ENCODE results near the gene NPTX1. TPM values are rescaled to one million over a fixed set of nuclear protein-coding genes. Genes with fewer than 3 reads are reported as not detected.

The NPTX1 gene
- total RNA-seq, 2 experiments from 2014 or later, result 0.22 TPM; not detected in 1

DNA sequence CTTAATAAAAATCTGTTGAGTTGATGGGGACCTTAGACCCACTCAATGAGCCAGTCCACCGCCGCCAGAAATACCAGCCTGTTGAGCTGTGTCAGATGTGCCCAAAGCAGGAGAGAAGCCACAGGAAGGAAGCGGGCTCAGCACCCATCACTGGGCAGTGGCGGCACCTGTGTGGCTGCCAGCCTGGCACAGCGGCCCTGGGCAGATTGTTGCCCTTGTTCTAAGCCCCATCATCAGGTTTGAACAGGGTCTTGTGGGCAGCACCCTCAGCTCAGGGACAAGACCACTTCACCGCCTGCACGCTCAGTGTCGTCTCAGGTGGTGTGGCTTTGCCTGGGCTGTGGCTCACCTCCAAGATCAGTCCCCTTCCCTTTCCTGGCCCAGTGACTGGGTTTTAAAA lies 52.1 kb downstream of the NPTX1 start:
- Histone ChIP-seq H3K79me2 (ENCODE audit: insufficient read depth, low read depth, low read length) (no peaks in the 10 kb centered on the region), H3K4me3 (ENCODE audit: low read depth, low read length, poor library complexity, severe bottlenecking) (no peak overlapping the region), H2AFZ (ENCODE audit: low read length) (no peak overlapping the region), H3K36me3 (ENCODE audit: insufficient read depth, low read length) (no peaks in the 10 kb centered on the region), H3K27ac (ENCODE audit: low read depth, low read length, poor library complexity, severe bottlenecking) (no peak overlapping the region), H3K9me2 (ENCODE audit: insufficient read depth, low read length) (no peaks in the 10 kb centered on the region), H3K4me1 (ENCODE audit: insufficient read depth, low read length, poor library complexity, severe bottlenecking) (peaks cover 10% of the 10 kb centered on the region), H3K9me3 (ENCODE audit: low read length) (no peaks in the 10 kb centered on the region), H4K20me1 (ENCODE audit: insufficient read depth, low read length) (no peaks in the 10 kb centered on the region), H3K4me2 (ENCODE audit: low read length) (no peak overlapping the region)
- no TSS peak for BruUV-seq (replicated peaks)
- TF ChIP-seq, protein P1, sequence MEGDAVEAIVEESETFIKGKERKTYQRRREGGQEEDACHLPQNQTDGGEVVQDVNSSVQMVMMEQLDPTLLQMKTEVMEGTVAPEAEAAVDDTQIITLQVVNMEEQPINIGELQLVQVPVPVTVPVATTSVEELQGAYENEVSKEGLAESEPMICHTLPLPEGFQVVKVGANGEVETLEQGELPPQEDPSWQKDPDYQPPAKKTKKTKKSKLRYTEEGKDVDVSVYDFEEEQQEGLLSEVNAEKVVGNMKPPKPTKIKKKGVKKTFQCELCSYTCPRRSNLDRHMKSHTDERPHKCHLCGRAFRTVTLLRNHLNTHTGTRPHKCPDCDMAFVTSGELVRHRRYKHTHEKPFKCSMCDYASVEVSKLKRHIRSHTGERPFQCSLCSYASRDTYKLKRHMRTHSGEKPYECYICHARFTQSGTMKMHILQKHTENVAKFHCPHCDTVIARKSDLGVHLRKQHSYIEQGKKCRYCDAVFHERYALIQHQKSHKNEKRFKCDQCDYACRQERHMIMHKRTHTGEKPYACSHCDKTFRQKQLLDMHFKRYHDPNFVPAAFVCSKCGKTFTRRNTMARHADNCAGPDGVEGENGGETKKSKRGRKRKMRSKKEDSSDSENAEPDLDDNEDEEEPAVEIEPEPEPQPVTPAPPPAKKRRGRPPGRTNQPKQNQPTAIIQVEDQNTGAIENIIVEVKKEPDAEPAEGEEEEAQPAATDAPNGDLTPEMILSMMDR (conservative IDR thresholded peaks at IDR 0.05; ENCODE audit: low read length), result no peak
- TF ChIP-seq EZH2phosphoT487 (IDR thresholded peaks at IDR 0.05; ENCODE audit: borderline replicate concordance, low read depth, low read length), result no peak
- intact Hi-C loops (cut with micrococcal nuclease; ENCODE audit: unreplicated experiment), result no loop called here
- POLR2A ChIA-PET, result interaction anchor here (1.3 kb wide), 1 partner anchor 8 kb away, joined by 4 read pairs; no protein-coding TSS in a partner anchor
- CTCF ChIA-PET (ENCODE audit: unreplicated experiment), result interaction anchor here (0.9 kb wide), 1 partner anchor 30 kb away, joined by 3 read pairs; no protein-coding TSS in a partner anchor
- DNase-seq (ENCODE audit: low spot score), result no peak

DNA sequence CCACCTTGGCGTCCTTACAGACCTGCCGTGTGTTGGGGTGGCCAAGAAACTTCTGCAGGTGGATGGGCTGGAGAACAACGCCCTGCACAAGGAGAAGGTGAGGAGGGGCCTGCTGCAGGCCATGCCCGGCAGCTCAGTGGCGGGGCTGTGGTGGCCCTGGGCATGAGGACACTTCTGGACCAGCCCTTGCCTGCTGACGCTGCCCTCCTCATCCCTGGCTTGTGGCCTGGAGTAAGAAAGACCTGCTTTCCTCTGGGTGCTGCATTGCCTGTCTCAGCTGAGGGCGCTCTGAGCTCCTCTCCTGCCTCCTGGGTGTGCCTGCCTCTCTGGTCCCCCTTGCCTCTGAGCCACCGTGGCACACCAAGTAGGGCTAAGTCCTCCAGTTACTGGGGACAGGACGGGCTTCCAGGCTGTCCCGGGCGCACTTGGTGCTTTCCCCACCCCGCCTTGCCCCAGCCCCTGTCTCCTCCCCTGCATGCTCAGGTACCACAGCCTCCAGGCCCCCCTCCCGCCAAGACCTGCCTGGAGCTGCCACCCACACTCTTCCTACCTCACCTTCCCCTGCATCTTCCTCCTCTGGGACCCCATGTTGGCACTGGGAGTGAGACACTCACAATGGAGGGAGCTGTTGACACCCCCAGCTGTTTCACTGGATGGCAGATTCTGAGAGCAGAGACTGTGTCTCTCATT lies 52.7 kb downstream of the NPTX1 start:
- no peak overlapping the region for H2AFZ ChIP-seq (ENCODE audit: low read length)
- H3K79me2 ChIP-seq (ENCODE audit: insufficient read depth, low read depth, low read length), result no peaks in the 10 kb centered on the region
- no peaks in the 10 kb centered on the region for H3K9me2 ChIP-seq (ENCODE audit: insufficient read depth, low read length)
- TF ChIP-seq, protein P1 (conservative IDR thresholded peaks at IDR 0.05; ENCODE audit: low read length), result no peak
- TF ChIP-seq EZH2phosphoT487 (IDR thresholded peaks at IDR 0.05; ENCODE audit: borderline replicate concordance, low read depth, low read length), result no peak
- intact Hi-C loops (cut with micrococcal nuclease; ENCODE audit: unreplicated experiment), result no loop called here
- H3K4me1 ChIP-seq (ENCODE audit: insufficient read depth, low read length, poor library complexity, severe bottlenecking), result peaks cover 10% of the 10 kb centered on the region
- POLR2A ChIA-PET, result interaction anchor here (1.3 kb wide), 1 partner anchor 8 kb away, joined by 4 read pairs; no protein-coding TSS in a partner anchor
- no peaks in the 10 kb centered on the region for H3K36me3 ChIP-seq (ENCODE audit: insufficient read depth, low read length)
- no TSS peak for BruUV-seq (replicated peaks)
- no peak overlapping the region for H3K4me3 ChIP-seq (ENCODE audit: low read depth, low read length, poor library complexity, severe bottlenecking)
- no peak for DNase-seq (ENCODE audit: low spot score)
- no peak overlapping the region for H3K27ac ChIP-seq (ENCODE audit: low read depth, low read length, poor library complexity, severe bottlenecking)
- no peak overlapping the region for H3K4me2 ChIP-seq (ENCODE audit: low read length)
- H3K9me3 ChIP-seq (ENCODE audit: low read length), result no peaks in the 10 kb centered on the region
- H4K20me1 ChIP-seq (ENCODE audit: insufficient read depth, low read length), result no peaks in the 10 kb centered on the region
- CTCF ChIA-PET (ENCODE audit: unreplicated experiment), result interaction anchor here (0.9 kb wide), 1 partner anchor 31 kb away, joined by 3 read pairs; no protein-coding TSS in a partner anchor

DNA sequence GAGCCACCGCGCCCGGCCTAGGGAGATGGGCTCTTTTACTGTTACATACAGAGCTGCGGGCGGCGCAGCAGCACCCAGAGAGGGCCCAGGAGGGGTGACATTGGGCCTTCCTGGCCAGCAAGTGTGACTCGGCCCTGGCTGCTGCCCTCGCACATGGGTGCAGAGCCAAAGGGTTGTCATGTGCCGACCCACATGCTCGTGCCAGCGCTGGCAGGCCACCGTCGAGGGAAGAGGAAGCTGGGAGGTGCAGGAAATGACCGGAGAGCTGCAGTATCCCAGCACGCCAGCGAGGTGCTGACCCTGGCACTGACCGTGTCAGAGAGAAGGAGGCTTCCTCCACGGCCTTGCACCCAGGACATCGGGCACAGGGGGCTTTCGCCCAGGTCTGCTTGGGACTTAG lies 53.4 kb downstream of the NPTX1 start:
- Histone ChIP-seq H3K27ac (ENCODE audit: low read depth, low read length, poor library complexity, severe bottlenecking) (no peak overlapping the region), H4K20me1 (ENCODE audit: insufficient read depth, low read length) (no peaks in the 10 kb centered on the region), H3K9me3 (ENCODE audit: low read length) (no peaks in the 10 kb centered on the region), H3K9me2 (ENCODE audit: insufficient read depth, low read length) (no peaks in the 10 kb centered on the region), H3K36me3 (ENCODE audit: insufficient read depth, low read length) (no peaks in the 10 kb centered on the region), H2AFZ (ENCODE audit: low read length) (no peak overlapping the region), H3K4me2 (ENCODE audit: low read length) (no peak overlapping the region), H3K79me2 (ENCODE audit: insufficient read depth, low read depth, low read length) (no peaks in the 10 kb centered on the region), H3K4me1 (ENCODE audit: insufficient read depth, low read length, poor library complexity, severe bottlenecking) (peaks cover 10% of the 10 kb centered on the region), H3K4me3 (ENCODE audit: low read depth, low read length, poor library complexity, severe bottlenecking) (no peak overlapping the region)
- ChIA-PET CTCF (ENCODE audit: unreplicated experiment) (no interaction called here), POLR2A (no interaction called here)
- BruUV-seq (replicated peaks), result no TSS peak
- DNase-seq (ENCODE audit: low spot score), result no peak
- intact Hi-C loops (cut with micrococcal nuclease; ENCODE audit: unreplicated experiment), result no loop called here
- TF ChIP-seq EZH2phosphoT487 (IDR thresholded peaks at IDR 0.05; ENCODE audit: borderline replicate concordance, low read depth, low read length), result no peak
- TF ChIP-seq, protein P1 (conservative IDR thresholded peaks at IDR 0.05; ENCODE audit: low read length), result no peak
